ENCODE data around the gene ERAP2.
"Not testable (repeated sequence)": the region's sequence is repeated elsewhere in the genome, so short reads cannot be mapped to it uniquely, and the experiment has no call there.

Gene ERAP2

GRCh38 chr5:96876292-96876850 is at the start of gene ERAP2:
TSS of gene ERAP2 (plus strand) at chr5:96876500. CDS start at chr5:96879686, 3,186 bp downstream.
- DNase-seq (ENCODE audit: low spot score), result peak; percentile 11

GRCh38 chr5:96829297-96829696 is 47.0 kb upstream of the ERAP2 start:
- no peak for DNase-seq (ENCODE audit: low spot score)

GRCh38 chr5:96834016-96834415 is 42.3 kb upstream of the ERAP2 start:
- no peak for DNase-seq (ENCODE audit: low spot score)

DNA sequence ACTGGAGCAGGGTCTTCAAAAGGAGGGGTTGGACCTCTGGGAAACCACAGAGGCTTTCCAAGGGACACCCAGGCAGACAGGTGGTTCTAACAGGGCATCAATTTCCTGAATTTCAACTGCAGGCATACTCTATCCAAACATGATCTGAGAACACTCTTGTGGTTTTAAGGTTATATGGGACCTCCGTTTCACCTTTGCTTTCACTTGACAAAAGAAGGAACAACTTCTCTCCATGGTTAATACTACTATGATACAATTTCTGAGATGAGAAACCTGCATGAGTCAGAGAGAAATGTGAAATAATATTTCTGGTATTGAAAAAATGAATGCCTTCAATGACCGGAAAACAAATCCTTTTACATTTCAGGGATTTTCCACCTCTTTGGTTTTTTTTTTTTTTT is 40.5 kb upstream of the ERAP2 start:
- DNase-seq (ENCODE audit: low spot score), result no peak

DNA sequence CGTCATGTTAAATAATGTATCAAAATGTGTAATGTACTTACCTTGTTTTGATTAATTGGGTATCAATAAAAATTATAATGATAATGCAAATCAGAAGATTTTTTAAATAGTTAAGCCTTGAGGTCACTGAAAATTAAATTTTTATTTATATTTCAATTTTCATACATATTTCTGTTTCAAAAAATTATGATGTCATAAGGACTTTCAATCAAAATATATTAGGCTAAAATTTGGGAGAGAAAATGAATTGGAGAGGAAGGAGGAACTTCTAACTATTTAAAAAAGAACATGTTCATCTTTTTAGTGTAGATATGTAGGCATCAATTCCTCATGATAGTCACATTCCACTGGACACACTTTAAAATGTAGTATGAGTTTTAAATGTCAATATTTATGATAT is 39.5 kb upstream of the ERAP2 start:
- no peak for DNase-seq (ENCODE audit: low spot score)

DNA sequence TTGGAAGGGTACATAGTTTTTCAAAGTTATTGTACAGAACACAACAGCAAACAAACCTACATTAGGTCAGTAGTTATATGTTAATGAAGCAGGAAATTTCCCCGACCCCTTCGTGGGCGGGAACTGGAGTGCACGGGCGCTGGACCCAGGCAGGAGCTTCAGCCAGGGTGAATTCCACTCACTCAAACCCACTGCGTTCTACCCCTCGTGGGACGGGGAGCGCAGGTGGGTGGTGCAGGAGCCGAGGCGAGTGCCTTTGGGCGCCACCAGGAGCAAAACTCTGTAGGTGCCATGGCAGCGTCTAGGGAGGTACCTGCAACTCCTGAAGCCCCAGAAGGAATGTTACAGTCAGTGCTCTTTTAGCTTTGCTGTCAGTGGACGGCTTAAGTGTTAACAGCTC is 39.0 kb upstream of the ERAP2 start:
- DNase-seq (ENCODE audit: low spot score), result no peak

- no peak for DNase-seq (ENCODE audit: low spot score)
Measured at GRCh38 chr5:96838201-96839070, 37.9 kb upstream of the ERAP2 start.

DNA sequence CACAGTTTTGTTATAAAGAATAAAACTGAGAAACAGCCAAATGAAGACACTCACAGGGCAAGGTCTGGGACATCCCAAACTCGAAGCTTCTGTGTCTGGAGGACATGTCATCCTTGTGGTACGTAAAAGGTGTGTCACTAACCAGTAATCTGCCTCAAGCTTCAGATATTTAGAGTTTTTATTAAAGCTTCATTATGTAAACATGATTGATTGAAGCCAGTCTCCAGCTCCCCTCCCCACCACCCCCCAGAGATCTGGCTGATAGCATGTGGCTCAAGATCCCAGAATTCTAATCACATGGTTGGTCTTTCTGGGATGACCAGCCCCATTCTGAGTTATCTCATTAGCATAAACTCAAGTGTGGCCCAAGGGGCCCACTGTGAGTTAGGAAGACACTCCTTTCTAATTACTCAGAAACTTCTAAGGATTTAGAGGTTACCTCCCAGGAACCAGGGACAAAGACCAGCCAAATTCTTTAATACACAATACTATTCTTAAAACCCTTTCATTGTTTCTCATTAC is 37.2 kb upstream of the ERAP2 start:
- DNase-seq (ENCODE audit: low spot score), result no peak

DNA sequence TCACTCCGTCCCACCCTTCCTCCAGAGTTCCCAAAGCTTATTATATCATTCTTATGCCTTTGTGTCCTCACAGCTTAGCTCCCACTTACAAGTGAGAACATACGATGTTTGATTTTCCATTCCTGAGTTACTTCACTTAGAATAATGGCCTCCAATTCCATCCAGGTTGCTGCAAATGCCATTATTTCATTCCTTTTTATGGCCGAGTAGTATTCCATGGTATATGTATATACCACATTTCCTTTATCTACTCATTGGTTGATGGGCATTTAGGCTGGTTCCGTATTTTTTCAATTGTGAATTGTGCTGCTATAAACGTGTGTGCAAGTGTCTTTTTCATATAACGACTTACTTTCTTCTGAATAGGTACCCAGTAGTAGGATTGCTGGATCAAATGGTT is 34.4 kb upstream of the ERAP2 start:
- DNase-seq (ENCODE audit: low spot score), result not testable (repeated sequence)

GRCh38 chr5:96843140-96843539 is 33.2 kb upstream of the ERAP2 start:
- no peak for DNase-seq (ENCODE audit: low spot score)

DNA sequence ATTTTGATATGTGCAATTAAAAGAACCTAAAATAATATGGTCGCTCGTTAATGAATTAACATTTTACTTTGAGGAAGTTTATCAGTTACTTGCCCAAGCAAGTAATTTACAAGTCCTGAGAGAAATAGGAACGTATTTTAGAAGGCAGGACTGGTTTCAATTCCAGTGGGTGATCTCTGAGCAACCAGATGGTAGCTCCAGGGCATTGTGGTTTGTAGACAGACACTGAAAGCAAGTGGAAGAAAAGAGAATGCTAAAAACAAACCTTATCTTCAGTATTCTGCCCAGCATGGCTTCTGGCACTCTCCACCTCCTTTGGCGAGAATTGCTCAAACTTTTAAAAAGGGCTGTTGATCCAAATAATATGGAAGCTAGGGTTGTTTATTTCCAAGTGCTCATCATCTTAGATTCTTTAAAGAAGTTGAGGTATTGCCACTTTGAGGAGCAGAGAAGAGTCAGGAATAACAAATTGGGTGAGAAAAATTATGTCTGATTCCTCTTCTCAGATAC is 31.8 kb upstream of the ERAP2 start:
- no peak for DNase-seq (ENCODE audit: low spot score)

DNA sequence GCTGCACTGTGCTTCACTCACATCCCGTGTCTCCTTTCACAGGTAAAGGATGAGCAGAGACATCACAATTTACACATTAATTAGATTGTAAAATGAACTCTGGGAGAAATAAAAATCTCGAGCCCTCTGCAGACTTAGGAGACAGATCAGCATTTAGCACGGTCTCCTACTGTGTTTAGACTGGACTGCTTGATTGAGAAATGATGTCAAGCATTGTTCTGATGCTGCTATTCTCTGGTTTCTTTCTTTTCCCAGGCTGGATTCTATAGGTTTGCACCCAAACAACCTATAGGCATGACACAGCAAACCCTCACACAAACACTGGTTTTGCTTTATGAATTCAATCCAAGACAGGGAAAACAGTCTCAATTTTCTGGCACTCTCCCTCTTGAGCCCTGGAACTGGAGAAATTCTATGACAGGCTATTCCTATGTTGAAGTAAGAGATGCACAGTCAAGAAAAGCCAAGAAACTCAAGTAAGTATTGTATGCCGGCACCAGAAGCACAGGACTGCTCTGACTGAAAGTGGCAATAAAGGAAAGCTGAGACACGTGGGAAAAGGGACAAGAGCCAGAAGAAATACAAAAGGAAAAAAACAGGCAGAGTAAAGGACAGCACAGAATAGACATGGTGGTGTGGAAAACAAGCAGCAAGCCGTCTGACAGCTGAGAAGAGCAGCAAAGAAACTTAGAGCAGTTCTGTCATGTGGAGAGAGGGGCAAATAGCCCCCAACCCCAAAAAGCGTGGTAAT is 24.8 kb upstream of the ERAP2 start:
- no peak for DNase-seq (ENCODE audit: low spot score)

DNA sequence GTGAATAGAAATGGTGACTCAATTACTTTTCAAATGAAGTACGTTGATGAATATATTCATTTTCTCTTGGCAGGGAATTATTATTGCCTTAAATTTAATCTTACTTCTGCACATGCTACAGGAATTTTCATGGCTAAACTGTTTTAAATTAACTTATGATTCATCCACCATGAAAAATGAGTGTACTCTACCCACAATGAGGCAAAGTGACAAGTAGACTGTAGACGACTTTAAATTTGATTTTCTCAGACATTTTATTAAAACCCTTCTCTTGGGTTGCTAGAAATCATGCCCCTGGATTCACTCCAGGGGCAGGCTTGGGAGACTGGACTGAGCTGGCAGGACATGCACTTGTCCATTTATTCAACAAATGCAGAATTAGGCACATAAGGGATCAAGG is 23.5 kb upstream of the ERAP2 start:
- DNase-seq (ENCODE audit: low spot score), result no peak

- no peak for DNase-seq (ENCODE audit: low spot score)
Measured at GRCh38 chr5:96854067-96854466, 22.2 kb upstream of the ERAP2 start.

DNA sequence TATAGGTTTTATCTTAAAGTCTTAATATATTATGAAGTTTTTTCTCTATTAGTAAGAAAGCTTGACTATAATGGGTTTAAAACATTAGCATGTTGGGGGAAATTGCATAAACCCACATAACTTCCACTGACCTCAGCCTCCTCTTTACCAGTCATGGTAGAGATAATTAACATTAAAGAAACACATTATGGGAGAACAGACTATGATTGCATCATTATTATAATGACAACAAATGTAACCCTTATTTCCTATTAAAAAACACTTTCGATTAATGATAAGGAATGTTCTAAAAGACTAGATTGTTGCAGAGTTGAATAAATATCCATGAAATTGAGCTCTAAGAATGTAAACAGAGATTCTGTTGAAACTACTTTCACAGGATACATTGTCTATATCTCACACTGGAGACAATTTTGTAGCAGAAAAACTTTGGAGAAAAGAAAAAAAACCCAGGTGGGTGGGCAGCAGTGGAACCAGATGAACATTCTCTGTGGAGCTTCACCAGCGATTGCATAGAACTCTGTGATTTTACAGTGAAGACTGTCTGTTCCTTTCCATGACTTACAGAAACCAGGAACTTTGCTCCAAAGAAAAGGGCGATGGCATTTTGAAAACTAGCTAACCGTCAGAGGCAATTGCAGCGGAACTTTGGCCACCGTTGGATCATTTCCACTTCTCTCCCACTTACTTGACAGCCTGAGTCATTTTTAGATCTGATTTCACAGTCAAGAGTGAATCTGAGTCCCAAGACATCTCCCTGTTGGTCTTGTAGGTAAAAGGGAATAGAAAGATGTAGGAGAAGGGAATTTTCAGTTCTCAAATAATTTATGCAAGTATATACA is 21.0 kb upstream of the ERAP2 start:
- DNase-seq (ENCODE audit: low spot score), result no peak

DNA sequence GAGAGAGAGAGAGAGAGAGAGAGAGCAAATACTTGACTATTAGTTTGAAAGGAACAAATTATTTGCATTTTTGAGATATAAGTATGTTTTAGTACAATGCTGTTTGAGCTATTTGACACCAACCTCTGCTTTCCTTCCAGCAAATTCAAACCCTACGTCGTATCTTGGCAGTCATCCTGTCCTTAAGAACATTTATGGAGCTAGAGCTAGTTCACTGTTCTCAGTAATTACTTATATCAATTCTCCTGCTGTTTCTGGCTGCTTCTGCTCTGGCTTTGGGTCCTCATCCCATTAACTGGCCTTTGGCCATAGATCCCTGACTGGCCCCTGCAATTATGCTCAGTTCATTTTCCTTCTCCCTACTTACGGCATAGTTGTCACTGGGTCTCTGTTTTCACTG is 19.9 kb upstream of the ERAP2 start:
- DNase-seq (ENCODE audit: low spot score), result no peak

DNA sequence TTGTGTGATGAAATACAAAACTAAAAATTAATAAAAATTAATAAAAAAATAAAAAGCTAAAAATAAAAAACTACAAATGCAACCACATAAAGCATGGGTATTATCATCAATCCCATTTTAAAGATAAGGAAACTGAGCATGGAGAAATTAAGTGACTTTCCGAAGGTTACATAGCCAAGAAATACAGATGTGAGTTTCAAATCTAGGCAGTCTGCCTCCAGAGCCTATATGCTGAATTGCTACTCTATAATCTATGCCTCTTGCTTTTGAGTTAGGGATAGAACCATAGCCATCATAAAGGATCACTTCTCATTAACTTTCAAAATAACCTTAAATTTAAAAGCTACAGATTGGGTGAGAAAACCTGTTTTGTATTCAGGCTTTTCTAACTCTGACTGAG is 18.8 kb upstream of the ERAP2 start:
- no peak for DNase-seq (ENCODE audit: low spot score)

DNA sequence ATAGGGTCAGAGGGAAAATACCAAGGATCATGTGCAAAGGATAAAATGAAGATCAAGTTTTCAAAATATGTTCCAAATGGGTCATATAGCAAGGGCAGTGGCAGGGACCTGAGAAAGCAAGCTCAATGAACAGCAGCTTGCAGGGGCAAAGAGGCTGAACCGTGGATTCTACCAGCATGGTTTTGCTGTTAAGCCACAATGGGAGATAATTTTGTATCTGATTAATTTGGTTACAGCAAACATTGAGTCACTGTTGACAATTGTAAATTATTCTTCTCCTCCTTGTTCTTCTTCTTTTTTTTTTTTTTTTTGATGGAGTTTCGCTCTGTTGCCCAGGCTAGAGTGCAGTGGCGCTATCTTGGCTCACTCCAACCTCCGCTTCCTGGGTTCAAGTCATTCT is 18.4 kb upstream of the ERAP2 start:
- no peak for DNase-seq (ENCODE audit: low spot score)

DNA sequence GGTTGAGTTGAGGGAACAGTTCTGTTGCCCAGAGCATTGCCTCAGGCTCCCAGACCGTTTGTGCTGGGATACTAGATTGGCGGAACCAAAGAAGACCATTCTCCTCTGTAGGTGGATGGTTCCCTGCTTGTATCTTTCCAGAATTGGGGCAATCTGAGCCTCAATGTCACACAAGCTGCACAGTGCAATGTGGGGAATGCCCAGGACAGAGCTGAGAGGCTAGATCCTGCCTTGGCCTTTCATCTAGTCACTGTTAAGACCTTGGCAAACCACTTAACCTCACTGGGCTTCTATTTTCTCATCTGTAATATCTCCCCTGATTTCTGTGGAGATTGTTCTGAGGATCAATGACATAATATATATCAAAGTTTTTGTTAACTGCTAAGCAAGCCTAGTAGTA is 16.9 kb upstream of the ERAP2 start:
- no peak for DNase-seq (ENCODE audit: low spot score)

DNA sequence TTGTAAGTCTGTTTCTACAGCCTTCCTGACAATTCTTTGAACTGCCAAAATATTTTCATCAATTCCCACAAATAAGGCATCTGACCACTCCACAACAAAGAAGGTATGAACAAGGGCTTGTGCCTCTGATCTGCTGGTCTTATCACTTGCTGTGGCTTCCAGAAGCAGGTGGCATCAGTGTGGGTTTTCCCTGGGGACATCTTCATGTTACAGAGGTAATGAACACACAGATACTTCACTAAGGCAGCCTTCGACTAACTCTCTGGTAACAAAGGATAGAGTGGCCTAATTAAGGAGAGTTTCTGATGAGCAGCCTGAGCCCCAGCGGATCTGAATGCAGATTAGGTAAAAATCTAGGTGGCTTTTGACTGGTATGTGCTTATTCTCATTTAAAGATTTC is 15.2 kb upstream of the ERAP2 start:
- no peak for DNase-seq (ENCODE audit: low spot score)

DNA sequence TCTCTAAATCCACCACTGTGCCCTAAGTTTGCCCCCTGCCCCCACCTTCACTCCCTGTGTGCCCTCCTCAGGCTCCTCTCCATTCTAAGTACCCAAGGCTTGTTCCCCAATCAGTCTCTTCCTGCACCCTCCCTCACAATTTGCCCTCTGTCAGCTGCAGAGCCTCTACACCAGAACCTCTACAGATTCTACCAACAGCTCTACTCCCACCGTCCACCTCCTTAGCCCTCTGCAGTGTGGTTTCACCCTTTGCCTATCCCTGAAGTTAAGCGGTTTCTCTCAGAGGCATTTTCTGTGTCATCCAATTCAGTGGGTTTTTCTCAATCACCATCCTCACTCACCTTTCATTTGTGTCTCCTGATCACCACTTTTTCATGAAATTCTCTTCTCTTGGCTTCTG is 13.2 kb upstream of the ERAP2 start:
- DNase-seq (ENCODE audit: low spot score), result no peak
